ENCODE measurements around the gene TRAFD1.

The TRAFD1 gene

GRCh38 chr12:112184056-112184887 lies 58.9 kb downstream of the TRAFD1 start:
- peaks cover 11% of the 10 kb centered on the region for H3K36me3 ChIP-seq (ENCODE audit: control insufficient read depth, low read depth, low read length)

GRCh38 chr12:112185093-112185923 lies 59.9 kb downstream of the TRAFD1 start:
- H3K9me3 ChIP-seq (ENCODE audit: control insufficient read depth, low read depth, low read length), result no peaks in the 10 kb centered on the region
- H3K36me3 ChIP-seq (ENCODE audit: control insufficient read depth, low read depth, low read length), result peaks cover 12% of the 10 kb centered on the region
- no peak overlapping the region for H3K4me3 ChIP-seq (ENCODE audit: low read length)
- H3K27me3 ChIP-seq (ENCODE audit: control insufficient read depth, insufficient read depth, low read length), result no peaks in the 10 kb centered on the region
- peaks cover 17% of the 10 kb centered on the region for H3K4me1 ChIP-seq (ENCODE audit: control insufficient read depth, low read depth, low read length)
- no peak overlapping the region for H3K9ac ChIP-seq (ENCODE audit: low read length)
- H3K27ac ChIP-seq (ENCODE audit: low read length), result no peak overlapping the region

More at GRCh38 chr12:112184056-112184887, 58.9 kb downstream of the TRAFD1 start:
- Histone ChIP-seq H3K27ac (ENCODE audit: low read length) (no peak overlapping the region), H3K27me3 (ENCODE audit: control insufficient read depth, insufficient read depth, low read length) (no peaks in the 10 kb centered on the region), H3K9me3 (ENCODE audit: control insufficient read depth, low read depth, low read length) (no peaks in the 10 kb centered on the region), H3K4me1 (ENCODE audit: control insufficient read depth, low read depth, low read length) (peaks cover 17% of the 10 kb centered on the region), H3K9ac (ENCODE audit: low read length) (no peak overlapping the region), H3K4me3 (ENCODE audit: low read length) (no peak overlapping the region)

- Histone ChIP-seq H3K4me3 (ENCODE audit: low read length) (no peak overlapping the region), H3K9ac (ENCODE audit: low read length) (no peak overlapping the region), H3K9me3 (ENCODE audit: control insufficient read depth, low read depth, low read length) (no peaks in the 10 kb centered on the region), H3K27ac (ENCODE audit: low read length) (no peak overlapping the region), H3K36me3 (ENCODE audit: control insufficient read depth, low read depth, low read length) (peaks cover 29% of the 10 kb centered on the region), H3K4me1 (ENCODE audit: control insufficient read depth, low read depth, low read length) (peaks cover 7% of the 10 kb centered on the region), H3K27me3 (ENCODE audit: control insufficient read depth, insufficient read depth, low read length) (no peaks in the 10 kb centered on the region)
These were observed 62.9 kb downstream of the TRAFD1 start for GRCh38 chr12:112188130-112188830.

GRCh38 chr12:112190231-112191025 lies 65.1 kb downstream of the TRAFD1 start:
- Histone ChIP-seq H3K36me3 (ENCODE audit: control insufficient read depth, low read depth, low read length) (peaks cover 34% of the 10 kb centered on the region), H3K9ac (ENCODE audit: low read length) (no peak overlapping the region), H3K4me3 (ENCODE audit: low read length) (no peak overlapping the region), H3K27ac (ENCODE audit: low read length) (no peak overlapping the region), H3K9me3 (ENCODE audit: control insufficient read depth, low read depth, low read length) (no peaks in the 10 kb centered on the region), H3K4me1 (ENCODE audit: control insufficient read depth, low read depth, low read length) (no peaks in the 10 kb centered on the region), H3K27me3 (ENCODE audit: control insufficient read depth, insufficient read depth, low read length) (no peaks in the 10 kb centered on the region)

- H3K4me3 ChIP-seq (ENCODE audit: low read length), result no peak overlapping the region
- no peaks in the 10 kb centered on the region for H3K9me3 ChIP-seq (ENCODE audit: control insufficient read depth, low read depth, low read length)
- H3K27ac ChIP-seq (ENCODE audit: low read length), result no peak overlapping the region
- H3K4me1 ChIP-seq (ENCODE audit: control insufficient read depth, low read depth, low read length), result no peaks in the 10 kb centered on the region
- H3K36me3 ChIP-seq (ENCODE audit: control insufficient read depth, low read depth, low read length), result peaks cover 34% of the 10 kb centered on the region
- H3K27me3 ChIP-seq (ENCODE audit: control insufficient read depth, insufficient read depth, low read length), result no peaks in the 10 kb centered on the region
- H3K9ac ChIP-seq (ENCODE audit: low read length), result no peak overlapping the region
These were observed 65.8 kb downstream of the TRAFD1 start for GRCh38 chr12:112191201-112191600.

- peaks cover 34% of the 10 kb centered on the region for H3K36me3 ChIP-seq (ENCODE audit: control insufficient read depth, low read depth, low read length)
- no peak overlapping the region for H3K4me3 ChIP-seq (ENCODE audit: low read length)
- H3K9ac ChIP-seq (ENCODE audit: low read length), result no peak overlapping the region
- H3K27ac ChIP-seq (ENCODE audit: low read length), result no peak overlapping the region
- no peaks in the 10 kb centered on the region for H3K27me3 ChIP-seq (ENCODE audit: control insufficient read depth, insufficient read depth, low read length)
- no peaks in the 10 kb centered on the region for H3K4me1 ChIP-seq (ENCODE audit: control insufficient read depth, low read depth, low read length)
- no peaks in the 10 kb centered on the region for H3K9me3 ChIP-seq (ENCODE audit: control insufficient read depth, low read depth, low read length)
These were observed 66.5 kb downstream of the TRAFD1 start for GRCh38 chr12:112191840-112192321.

- Histone ChIP-seq H3K9me3 (ENCODE audit: control insufficient read depth, low read depth, low read length) (no peaks in the 10 kb centered on the region), H3K4me3 (ENCODE audit: low read length) (no peak overlapping the region), H3K27ac (ENCODE audit: low read length) (no peak overlapping the region), H3K9ac (ENCODE audit: low read length) (no peak overlapping the region), H3K4me1 (ENCODE audit: control insufficient read depth, low read depth, low read length) (no peaks in the 10 kb centered on the region), H3K27me3 (ENCODE audit: control insufficient read depth, insufficient read depth, low read length) (no peaks in the 10 kb centered on the region), H3K36me3 (ENCODE audit: control insufficient read depth, low read depth, low read length) (peaks cover 34% of the 10 kb centered on the region)
These were observed 67.1 kb downstream of the TRAFD1 start for GRCh38 chr12:112192475-112192874.

- no peaks in the 10 kb centered on the region for H3K27me3 ChIP-seq (ENCODE audit: control insufficient read depth, insufficient read depth, low read length)
- H3K9me3 ChIP-seq (ENCODE audit: control insufficient read depth, low read depth, low read length), result no peaks in the 10 kb centered on the region
- H3K27ac ChIP-seq (ENCODE audit: low read length), result no peak overlapping the region
- no peak overlapping the region for H3K9ac ChIP-seq (ENCODE audit: low read length)
- H3K4me3 ChIP-seq (ENCODE audit: low read length), result no peak overlapping the region
- H3K36me3 ChIP-seq (ENCODE audit: control insufficient read depth, low read depth, low read length), result peaks cover 31% of the 10 kb centered on the region
- no peaks in the 10 kb centered on the region for H3K4me1 ChIP-seq (ENCODE audit: control insufficient read depth, low read depth, low read length)
These were observed 69.4 kb downstream of the TRAFD1 start for GRCh38 chr12:112194601-112195247.

- no peak overlapping the region for H3K4me3 ChIP-seq (ENCODE audit: low read length)
- H3K36me3 ChIP-seq (ENCODE audit: control insufficient read depth, low read depth, low read length), result peaks cover 31% of the 10 kb centered on the region
- no peak overlapping the region for H3K9ac ChIP-seq (ENCODE audit: low read length)
- no peaks in the 10 kb centered on the region for H3K27me3 ChIP-seq (ENCODE audit: control insufficient read depth, insufficient read depth, low read length)
- H3K4me1 ChIP-seq (ENCODE audit: control insufficient read depth, low read depth, low read length), result no peaks in the 10 kb centered on the region
- no peak overlapping the region for H3K27ac ChIP-seq (ENCODE audit: low read length)
- H3K9me3 ChIP-seq (ENCODE audit: control insufficient read depth, low read depth, low read length), result no peaks in the 10 kb centered on the region
These were observed 71.0 kb downstream of the TRAFD1 start for GRCh38 chr12:112196196-112196875.

GRCh38 chr12:112198120-112198733 lies 72.9 kb downstream of the TRAFD1 start:
- no peak overlapping the region for H3K9ac ChIP-seq (ENCODE audit: low read length)
- no peak overlapping the region for H3K4me3 ChIP-seq (ENCODE audit: low read length)
- H3K27me3 ChIP-seq (ENCODE audit: control insufficient read depth, insufficient read depth, low read length), result no peaks in the 10 kb centered on the region
- H3K36me3 ChIP-seq (ENCODE audit: control insufficient read depth, low read depth, low read length), result peaks cover 18% of the 10 kb centered on the region
- no peak overlapping the region for H3K27ac ChIP-seq (ENCODE audit: low read length)
- no peaks in the 10 kb centered on the region for H3K4me1 ChIP-seq (ENCODE audit: control insufficient read depth, low read depth, low read length)
- no peaks in the 10 kb centered on the region for H3K9me3 ChIP-seq (ENCODE audit: control insufficient read depth, low read depth, low read length)
